ENCODE results near the gene BBS9.
A peak's percentile ranks its signal among the peaks of the same experiment; 100 is the strongest.
"Not testable (repeated sequence)": the region's sequence is repeated elsewhere in the genome, so short reads cannot be mapped to it uniquely, and the experiment has no call there.

The BBS9 gene

GRCh38 chr7:33128990-33129805, at the start of gene BBS9:
TSS of gene BBS9 (plus strand) at chr7:33129564. CDS start at chr7:33146253, 16,689 bp downstream.
- peak; percentile 95 for DNase-seq

DNA sequence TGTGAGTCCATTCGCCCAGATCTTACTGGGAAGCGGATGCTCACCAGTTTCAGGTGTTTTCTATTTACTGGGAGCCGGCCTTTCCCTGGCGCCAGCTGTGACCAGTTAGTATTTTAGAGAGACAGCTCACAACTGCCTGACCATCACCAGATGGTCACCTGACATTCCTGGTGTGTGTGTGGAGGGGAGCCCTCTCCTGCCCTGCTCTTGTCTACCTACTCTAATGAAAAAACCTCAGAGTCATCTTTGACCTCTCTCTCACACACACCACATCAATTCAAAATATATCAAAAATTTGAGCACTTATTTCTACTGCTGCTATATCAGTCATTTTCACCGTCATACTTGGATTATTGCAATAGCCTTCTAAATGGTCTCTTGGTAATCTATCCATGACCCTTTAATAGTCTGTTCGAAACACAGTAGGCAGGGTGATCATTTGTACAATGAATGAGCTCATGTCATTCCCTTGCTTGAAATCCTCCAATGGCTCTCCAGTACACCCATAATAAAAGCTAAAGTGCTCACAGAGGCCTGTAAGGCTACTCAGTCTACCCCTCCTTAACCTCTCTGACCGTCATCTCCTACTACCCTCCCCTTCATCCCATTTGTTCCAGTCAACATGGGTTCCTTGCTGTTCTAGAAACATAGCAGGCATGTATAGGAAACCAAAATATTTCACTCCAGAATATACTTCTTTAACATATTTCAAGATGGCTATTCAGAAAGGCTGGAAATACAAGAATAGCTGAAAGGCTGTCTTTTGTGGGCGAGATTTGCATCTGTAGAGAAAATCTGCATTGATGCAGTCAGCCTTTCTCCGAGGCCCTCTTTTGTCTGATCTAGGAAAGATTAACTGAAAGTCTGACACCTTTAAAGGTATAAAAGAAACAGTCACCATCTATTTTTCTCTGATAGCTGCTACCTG, 49.3 kb upstream of the BBS9 start:
- no peak for DNase-seq

DNA sequence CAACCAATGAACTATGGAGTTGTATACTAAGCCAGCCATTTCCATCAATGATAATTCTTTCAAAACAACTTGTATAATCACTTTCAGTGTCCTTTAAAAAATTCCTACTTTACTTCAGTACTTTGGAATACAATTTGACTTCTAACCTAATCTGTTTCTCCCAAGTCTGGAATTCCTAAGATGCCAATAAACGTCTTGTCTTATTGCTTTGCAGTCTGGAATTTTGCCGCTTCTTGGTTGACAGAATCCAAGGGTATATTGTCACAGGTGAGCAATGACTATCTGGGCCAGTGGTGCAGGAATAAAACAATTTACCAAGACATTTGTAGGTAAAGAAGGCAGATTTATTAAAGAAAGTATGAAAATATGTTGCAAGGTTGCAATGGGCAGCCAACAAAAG, 42.0 kb upstream of the BBS9 start:
- DNase-seq: no peak

DNA sequence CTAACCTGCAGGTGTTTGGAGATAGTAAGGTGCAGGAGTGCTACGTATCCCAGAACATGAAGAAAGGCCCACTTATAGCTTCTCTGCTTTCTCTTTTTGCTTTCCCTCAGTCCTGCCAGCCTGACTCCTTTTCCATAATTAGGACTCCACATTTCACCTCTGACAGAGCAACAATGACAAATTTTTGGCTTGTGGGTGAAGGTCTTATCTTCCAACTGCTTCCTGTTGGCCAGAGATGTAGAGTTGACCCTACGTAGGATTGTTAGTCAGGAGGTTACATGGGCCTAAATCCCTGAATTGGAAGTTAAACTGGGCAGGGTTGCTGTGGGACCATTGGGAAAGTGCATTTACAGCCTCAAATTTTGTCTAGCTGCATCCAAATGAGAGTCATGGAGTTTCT, 41.5 kb upstream of the BBS9 start:
- no peak for DNase-seq

DNA sequence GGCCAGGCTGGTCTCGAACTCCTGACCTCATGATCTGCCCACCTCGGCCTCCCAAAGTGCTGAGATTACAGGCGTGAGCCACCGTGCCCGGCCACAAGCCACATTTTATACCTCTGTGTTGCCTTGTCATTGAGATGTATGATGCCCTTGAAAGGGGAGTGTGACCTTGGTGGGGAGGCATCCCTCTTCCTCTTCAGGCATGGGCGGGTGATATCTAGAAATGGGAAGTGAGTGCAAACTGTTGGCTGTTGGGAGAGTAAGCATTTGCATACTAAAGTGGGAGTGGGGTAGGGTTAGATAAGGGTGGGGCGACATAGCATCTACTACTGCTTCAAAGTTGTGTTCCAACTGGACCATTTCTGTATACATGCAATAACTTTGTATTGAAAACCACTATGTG, 40.2 kb upstream of the BBS9 start:
- no peak for DNase-seq

GRCh38 chr7:33091111-33091531, 38.2 kb upstream of the BBS9 start:
- DNase-seq: peak; percentile 71

GRCh38 chr7:33091641-33092191, 37.6 kb upstream of the BBS9 start:
- no peak for DNase-seq

DNA sequence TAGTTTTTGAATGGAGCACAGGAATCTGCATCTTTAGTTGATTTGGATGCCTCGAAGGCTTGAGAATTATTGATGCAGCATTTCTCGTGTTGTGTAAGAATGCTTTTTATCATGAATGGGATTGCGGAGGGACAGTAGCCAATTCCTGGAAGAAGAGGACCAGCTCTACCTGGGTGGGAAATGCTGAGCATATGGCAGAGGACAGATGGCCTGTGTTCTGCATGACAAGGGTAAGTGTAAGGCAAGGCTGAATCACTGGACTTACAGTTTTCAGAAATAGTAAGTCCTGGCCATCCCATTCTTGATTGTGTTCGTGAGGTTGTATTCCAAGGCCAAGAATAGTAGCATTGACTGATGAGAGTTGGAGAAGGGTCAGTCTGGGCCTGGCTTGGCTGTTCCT, 36.1 kb upstream of the BBS9 start:
- DNase-seq: no peak

GRCh38 chr7:33094745-33095275, 34.6 kb upstream of the BBS9 start:
- DNase-seq: not testable (repeated sequence)

DNA sequence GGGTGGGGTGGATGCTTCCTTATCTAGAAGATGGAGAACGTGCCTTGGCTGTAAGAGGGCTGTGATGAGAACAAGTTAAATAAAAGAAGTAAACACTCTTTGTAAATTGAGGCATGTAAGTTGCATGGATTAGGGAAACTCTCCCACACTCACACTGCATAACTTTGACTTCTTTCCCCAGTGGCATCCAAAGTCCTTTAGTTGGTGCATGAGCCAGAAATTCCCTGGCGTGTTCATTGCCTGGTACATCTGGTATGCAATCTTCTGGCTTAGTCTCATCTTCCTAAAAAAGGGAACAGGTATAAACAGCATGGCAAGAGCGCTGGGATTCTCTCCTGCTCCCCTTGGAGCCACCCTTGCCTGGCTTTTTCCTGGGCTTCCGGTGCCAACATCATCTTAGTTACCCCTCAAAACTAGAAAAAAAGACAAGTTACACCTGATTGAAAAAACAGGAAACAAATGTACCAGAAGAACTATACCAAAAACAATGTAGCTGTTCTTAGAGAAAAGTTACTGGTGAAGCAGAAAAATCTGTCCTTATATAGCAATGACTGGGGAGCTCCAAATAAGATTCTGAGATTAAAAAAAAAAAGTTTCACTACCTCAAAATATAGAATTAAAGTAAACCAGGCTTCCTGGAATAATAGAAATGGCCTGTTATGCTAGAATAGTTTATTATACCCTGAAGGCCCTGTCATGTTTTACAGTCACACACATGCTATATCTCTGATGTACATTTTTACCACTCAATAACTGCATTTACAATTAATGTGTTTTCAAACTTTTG, 30.0 kb upstream of the BBS9 start:
- no peak for DNase-seq

GRCh38 chr7:33100770-33101169, 28.6 kb upstream of the BBS9 start:
- no peak for DNase-seq

DNA sequence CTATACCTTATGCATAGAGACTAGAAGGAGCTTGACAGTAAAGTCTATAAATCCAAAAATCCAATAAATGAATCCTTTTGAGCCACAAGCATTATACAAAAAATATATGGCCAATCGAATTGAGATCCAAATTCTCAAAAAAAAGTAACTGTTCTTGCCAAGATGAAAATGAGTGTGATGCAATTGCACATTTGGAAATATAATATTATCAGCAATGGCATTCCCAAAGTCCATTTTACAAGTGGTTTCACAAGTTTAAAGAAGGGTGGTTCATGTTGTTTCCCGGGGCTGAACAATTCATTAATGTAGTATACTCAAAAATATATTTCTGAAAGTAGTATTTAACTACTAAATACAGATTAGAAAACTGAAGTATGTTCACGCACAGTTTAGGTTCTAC, 27.5 kb upstream of the BBS9 start:
- DNase-seq: no peak

- peak; percentile 62 for DNase-seq
Observed at GRCh38 chr7:33107136-33108066, 22.0 kb upstream of the BBS9 start.

DNA sequence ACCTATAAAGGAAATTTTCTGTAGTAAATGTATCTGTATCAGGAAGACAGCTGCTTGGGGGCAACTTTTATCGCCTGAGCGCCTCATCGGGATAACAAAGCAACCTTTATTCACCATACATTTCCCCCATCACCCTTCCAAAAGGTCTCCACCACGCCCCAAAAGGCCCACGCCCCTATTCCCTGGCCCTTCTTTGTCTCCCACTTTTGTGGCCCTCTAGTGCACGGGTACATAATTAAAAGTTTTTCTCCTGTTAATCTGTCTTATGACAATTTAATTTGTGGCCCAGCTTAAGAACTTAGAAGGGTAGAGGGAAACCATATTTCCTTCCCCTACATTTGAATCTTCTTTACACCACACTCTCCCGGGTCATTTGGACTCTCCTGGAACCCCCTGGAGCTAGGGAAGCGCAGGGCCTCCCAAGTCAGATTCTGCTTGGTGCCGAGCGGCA, 20.8 kb upstream of the BBS9 start:
- DNase-seq: no peak

DNA sequence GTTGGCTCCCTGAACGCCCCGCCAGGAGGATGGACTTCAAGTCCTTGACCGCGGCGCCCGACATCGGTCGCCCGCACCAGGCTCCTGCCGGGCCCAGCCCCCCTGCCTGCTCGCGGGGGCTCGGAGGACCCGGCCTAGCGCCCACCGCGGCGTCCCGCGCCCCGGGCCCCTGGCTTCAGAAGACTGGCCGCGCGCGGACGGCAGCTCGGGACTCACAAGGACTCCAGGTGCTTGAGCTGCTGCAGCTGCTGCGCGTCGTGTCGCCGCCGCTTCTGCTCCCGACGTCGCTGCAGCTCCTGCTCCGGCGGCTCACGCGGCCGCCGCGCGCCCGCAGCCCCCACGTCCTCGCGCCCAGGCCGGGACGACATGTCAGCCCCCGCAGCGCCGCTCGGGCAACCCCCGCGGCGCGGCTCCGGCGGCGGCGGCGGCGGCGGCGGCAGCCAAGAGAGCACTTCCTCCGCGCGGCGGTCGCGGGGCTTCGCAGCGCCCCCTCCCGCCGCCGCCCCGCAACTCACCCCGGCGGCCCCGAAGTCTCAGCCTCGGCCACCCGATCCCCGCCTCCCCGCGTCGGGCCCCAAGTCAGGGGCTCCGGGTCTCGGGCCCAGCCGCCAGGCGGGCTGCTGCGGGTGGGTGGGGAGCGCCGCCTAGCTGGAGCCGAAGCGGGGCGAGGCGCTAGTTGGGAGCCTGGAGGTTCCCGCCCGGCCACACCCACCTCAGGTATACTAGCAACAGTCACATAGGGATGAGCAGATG, 20.2 kb upstream of the BBS9 start, which contains the start of gene RP9:
RP9 (minus strand) TSS at position 400 of the 753 bp plus-strand sequence; CDS start at position 368, 32 bp downstream.
- peak; percentile 73 for DNase-seq

DNA sequence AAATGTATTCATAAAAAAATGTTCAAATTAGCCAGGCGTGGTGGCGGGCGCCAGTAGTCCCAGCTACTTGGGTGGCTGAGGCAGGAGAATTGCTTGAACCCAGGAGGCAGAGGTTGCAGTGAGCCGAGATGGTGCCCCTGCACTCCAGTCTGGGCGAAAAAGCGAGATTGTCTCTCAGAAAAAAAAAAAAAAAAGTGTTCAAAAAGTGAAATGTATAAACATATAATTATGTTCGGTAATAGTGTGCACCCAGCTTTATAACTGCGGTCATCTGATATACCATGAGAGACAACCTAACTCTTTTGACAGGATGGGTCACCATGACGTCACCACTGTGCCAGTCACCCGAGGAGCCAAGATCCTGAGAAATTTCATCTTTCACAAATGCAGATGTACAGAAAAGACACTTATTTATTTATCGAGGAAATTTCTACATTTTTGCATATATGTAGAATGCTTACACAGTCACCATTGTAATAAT, 19.6 kb upstream of the BBS9 start:
- DNase-seq: peak; percentile 43

DNA sequence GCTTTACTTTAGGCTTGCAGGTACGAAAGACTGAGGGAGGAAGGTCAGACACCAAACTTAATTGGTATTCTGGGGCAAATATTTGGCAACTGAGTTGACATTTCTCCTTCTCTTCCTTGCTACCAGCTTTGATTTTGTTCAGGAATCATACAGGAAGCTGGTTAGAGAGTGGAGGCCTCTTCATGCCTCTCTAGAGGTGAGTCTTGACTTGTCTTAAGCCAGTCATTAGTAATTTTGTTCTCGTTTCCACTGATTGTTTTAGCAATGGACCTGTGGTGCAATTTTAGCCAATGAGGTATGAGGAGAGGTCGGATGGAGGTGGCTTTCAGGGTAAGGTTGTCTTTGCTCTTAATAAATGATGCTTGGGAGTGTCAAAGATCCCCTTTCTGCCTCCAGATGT, 17.8 kb upstream of the BBS9 start:
- no peak for DNase-seq

DNA sequence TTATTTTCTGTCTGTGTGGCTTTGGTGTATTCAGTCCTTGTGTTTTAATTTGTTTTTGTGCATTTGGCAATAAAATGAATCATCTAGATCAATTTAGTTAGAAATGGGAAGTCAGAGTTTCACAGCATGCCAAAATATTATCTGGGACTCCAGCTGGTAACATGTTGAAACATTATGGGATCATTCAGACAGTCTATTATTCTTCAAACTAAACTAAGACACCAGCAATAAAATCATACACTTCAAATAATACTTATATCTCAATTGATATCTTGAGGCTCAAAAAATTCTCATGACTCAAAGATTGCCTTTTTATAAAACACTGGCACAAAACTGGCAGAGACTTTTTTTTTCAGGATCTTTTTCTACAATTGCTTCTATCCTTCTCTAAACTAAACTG, 14.4 kb upstream of the BBS9 start:
- DNase-seq: no peak

- DNase-seq: no peak
Observed at GRCh38 chr7:33118383-33118782, 11.0 kb upstream of the BBS9 start.

DNA sequence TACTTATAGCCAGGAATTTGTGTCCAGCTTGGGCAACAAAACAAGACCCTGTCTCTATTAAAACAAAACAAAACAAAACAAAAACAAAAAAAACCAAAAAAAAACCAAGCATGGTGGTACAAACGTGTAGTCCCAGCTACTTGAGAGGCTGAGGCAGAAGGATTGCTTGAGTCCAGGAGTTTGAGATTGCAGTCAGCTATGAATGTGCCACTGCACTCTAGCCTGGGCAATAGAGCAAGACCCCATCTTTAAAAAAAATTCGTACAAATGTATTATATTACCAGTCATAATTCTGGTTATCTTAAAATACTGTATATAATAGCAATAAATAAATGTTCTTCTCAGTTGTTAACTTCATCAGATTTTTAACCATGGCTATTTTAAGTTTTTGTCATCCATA, 2.3 kb upstream of the BBS9 start:
- no peak for DNase-seq

All from HCEC 1CT (cell line).